Neural progenitor cell (in vitro differentiated cells): ENCODE results near the gene MIEF1. TPM values are rescaled to one million over a fixed set of nuclear protein-coding genes. Genes with fewer than 3 reads are reported as not detected.

Source experiments
- DNase-seq: peaks from one replicate; pipeline ENCODE4 v3.0.0-alpha.2; 2016; ENCODE audit warnings: low spot score
- H2AFZ ChIP-seq: fragments of 200-600 bp; sonication (generic); replicated peaks from 2 replicates; pipeline ENCODE4 v1.6.1; 2016; ENCODE audit warnings: antibody characterized with exemption
- H3F3A ChIP-seq: fragments of 200-600 bp; sonication (generic); 2 replicates; pipeline ENCODE4 v1.6.1; 2016; ENCODE audit warnings: antibody characterized with exemption, low read depth
- H3K27ac ChIP-seq: fragments of 200-600 bp; sonication (generic); 2 replicates; pipeline ENCODE4 v1.5.1; 2016; ENCODE audit warnings: mild to moderate bottlenecking
- H3K27me3 ChIP-seq: fragments of 200-600 bp; sonication (generic); 2 replicates; pipeline ENCODE4 v1.6.1; 2016; ENCODE audit warnings: mild to moderate bottlenecking, moderate library complexity
- H3K36me3 ChIP-seq: fragments of 200-600 bp; sonication (generic); 2 replicates; pipeline ENCODE4 v1.5.1; 2016
- H3K4me1 ChIP-seq: fragments of 200-600 bp; sonication (generic); 2 replicates; pipeline ENCODE4 v1.6.1; 2016; ENCODE audit warnings: mixed run types
- H3K4me2 ChIP-seq: fragments of 200-600 bp; sonication (generic); 2 replicates; pipeline ENCODE4 v1.6.1; 2016
- H3K4me3 ChIP-seq: fragments of 200-600 bp; sonication (generic); 2 replicates; pipeline ENCODE4 v1.5.1; 2016
- H3K79me2 ChIP-seq: fragments of 200-600 bp; sonication (generic); 2 replicates; pipeline ENCODE4 v1.6.1; 2016; ENCODE audit warnings: low read depth
- H3K9ac ChIP-seq: fragments of 200-600 bp; sonication (generic); 2 replicates; pipeline ENCODE4 v1.6.1; 2016
- H3K9me3 ChIP-seq: fragments of 200-600 bp; sonication (generic); 2 replicates; pipeline ENCODE4 v1.5.1; 2016; ENCODE audit warnings: low read depth
- H4K20me1 ChIP-seq: fragments of 200-600 bp; sonication (generic); 2 replicates; pipeline ENCODE4 v1.6.1; 2016; ENCODE audit warnings: low read depth
- H3K27ac Mint-ChIP-seq: 3 replicates; pipeline ENCODE4 v1.8.0; 2021; ENCODE audit warnings: mixed read lengths
- H3K27me3 Mint-ChIP-seq: 2 replicates; pipeline ENCODE4 v1.8.0; 2022; ENCODE audit warnings: low read depth, mild to moderate bottlenecking, inconsistent platforms, moderate library complexity, mixed read lengths; ENCODE audit not compliant: insufficient read depth
- H3K36me3 Mint-ChIP-seq: 3 replicates; pipeline ENCODE4 v1.8.0; 2021; ENCODE audit warnings: mixed read lengths
- H3K4me1 Mint-ChIP-seq: 3 replicates; pipeline ENCODE4 v1.8.0; 2021; ENCODE audit warnings: mixed read lengths
- H3K4me3 Mint-ChIP-seq: 3 replicates; pipeline ENCODE4 v1.8.0; 2021; ENCODE audit warnings: mild to moderate bottlenecking, moderate library complexity, mixed read lengths
- H3K9me3 Mint-ChIP-seq: 3 replicates; pipeline ENCODE4 v1.8.0; 2020; ENCODE audit warnings: mixed read lengths
- EZH2 ChIP-seq: fragments of 200-600 bp; sonication (generic); IDR thresholded peaks from 2 replicates; pipeline ENCODE4 v1.6.1; 2017; ENCODE audit warnings: antibody characterized with exemption, mild to moderate bottlenecking, moderate library complexity
- EZH2phosphoT487 ChIP-seq: fragments of 200-600 bp; sonication (generic); IDR thresholded peaks from 2 replicates; pipeline ENCODE4 v1.6.1; 2017; ENCODE audit warnings: antibody characterized with exemption
- total RNA-seq: library from RNA; depleted of rRNA; stranded (reverse); fragments of >200 nt; gene quantifications from 2 replicates; pipeline ENCODE4 v1.2.3, GENCODE V29; 2015; ENCODE audit warnings: low replicate concordance
- TF ChIP-seq, protein P1 (sequence below): fragments of 200-600 bp; sonication (generic); IDR thresholded peaks from 2 replicates; pipeline ENCODE4 v1.5.1; 2017; ENCODE audit warnings: antibody characterized with exemption, mild to moderate bottlenecking

Gene MIEF1
- total RNA-seq, 1 donor from 2014 or later = 22.0 TPM

DNA sequence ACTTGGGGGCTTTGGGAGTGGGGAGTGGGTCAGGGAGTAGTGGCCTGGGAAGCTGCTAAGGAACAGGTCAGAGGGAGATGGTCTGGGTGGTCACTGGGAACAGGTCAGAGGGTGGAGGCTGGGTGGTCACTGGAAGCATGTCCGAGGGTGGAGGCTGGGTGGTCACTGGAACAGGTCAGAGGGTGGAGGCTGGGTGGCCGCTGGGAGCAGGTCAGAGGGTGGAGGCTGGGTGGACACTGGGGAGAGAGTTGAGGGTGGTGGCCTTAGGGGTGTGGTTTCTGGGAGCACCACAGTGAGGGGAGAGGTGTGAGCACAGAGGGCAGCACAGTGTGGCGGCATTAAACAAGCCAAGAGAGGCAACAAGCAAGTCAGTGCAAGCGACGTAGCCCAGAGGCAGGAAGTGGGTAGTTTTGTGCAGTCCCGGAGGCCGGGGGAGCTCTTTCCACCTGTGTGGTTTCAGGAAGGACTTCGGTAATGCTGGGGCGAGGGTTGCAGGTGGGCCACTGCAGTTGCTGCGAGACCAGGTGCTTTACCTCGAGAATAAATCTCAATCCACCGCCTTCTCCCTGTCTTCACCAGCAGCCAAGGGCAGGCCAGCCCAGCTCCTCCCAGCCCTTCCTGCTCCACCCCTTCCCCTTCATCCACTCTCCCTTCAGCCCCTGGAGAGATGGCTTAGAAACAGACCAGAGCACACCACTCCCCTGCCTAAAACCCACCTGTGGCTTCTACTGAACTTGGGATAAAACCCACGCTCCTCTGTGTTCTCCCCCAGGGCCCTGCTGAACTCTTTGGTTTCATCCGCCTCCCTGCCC is 65.3 kb downstream of the MIEF1 start:
- no peak for DNase-seq
- Histone ChIP-seq H3K4me3 (no peak overlapping the region), H3K4me1 (no peaks in the 10 kb centered on the region), H3K27ac (no peak overlapping the region), H3K36me3 (no peaks in the 10 kb centered on the region), H3K79me2 (no peaks in the 10 kb centered on the region), H3K9me3 (no peaks in the 10 kb centered on the region), H3K27me3 (peaks cover 10% of the 10 kb centered on the region), H3K9ac (no peak overlapping the region), H3K4me2 (no peak overlapping the region), H4K20me1 (no peaks in the 10 kb centered on the region), H3F3A (peaks cover 9% of the 10 kb centered on the region), H2AFZ (no peak overlapping the region)
- Mint-ChIP-seq H3K9me3 (no peaks in the 10 kb centered on the region), H3K4me1 (no peaks in the 10 kb centered on the region), H3K27me3 (peaks cover 9% of the 10 kb centered on the region), H3K27ac (no peak overlapping the region), H3K4me3 (no peak overlapping the region), H3K36me3 (no peaks in the 10 kb centered on the region)
- TF ChIP-seq, protein P1, sequence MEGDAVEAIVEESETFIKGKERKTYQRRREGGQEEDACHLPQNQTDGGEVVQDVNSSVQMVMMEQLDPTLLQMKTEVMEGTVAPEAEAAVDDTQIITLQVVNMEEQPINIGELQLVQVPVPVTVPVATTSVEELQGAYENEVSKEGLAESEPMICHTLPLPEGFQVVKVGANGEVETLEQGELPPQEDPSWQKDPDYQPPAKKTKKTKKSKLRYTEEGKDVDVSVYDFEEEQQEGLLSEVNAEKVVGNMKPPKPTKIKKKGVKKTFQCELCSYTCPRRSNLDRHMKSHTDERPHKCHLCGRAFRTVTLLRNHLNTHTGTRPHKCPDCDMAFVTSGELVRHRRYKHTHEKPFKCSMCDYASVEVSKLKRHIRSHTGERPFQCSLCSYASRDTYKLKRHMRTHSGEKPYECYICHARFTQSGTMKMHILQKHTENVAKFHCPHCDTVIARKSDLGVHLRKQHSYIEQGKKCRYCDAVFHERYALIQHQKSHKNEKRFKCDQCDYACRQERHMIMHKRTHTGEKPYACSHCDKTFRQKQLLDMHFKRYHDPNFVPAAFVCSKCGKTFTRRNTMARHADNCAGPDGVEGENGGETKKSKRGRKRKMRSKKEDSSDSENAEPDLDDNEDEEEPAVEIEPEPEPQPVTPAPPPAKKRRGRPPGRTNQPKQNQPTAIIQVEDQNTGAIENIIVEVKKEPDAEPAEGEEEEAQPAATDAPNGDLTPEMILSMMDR = no peak
- TF ChIP-seq EZH2phosphoT487 = no peak
- TF ChIP-seq EZH2 = no peak

Other genes starting within 250 kb of the MIEF1 start
- 3,021 and 4,709 TPM in 2 replicates for gene RPL3, start 182.7 kb upstream of the MIEF1 start, total RNA-seq
- gene SYNGR1, start 152.3 kb upstream of the MIEF1 start, total RNA-seq = 11.0 and 26.9 TPM in 2 replicates
- gene TAB1, start 102.5 kb upstream of the MIEF1 start, total RNA-seq = 15.8 and 28.7 TPM in 2 replicates
- 7.5 and 18.5 TPM in 2 replicates for gene MGAT3, start 45.3 kb upstream of the MIEF1 start, total RNA-seq
- gene ATF4, start 18.3 kb downstream of the MIEF1 start, total RNA-seq = 189 and 230 TPM in 2 replicates
- gene RPS19BP1, start 30.5 kb downstream of the MIEF1 start, total RNA-seq = 27.7 and 68.3 TPM in 2 replicates
- gene CACNA1I, start 68.5 kb downstream of the MIEF1 start, total RNA-seq = 0.11 and 0.22 TPM in 2 replicates